Measurements from ENCODE around the gene SRRM5.

Gene SRRM5

DNA sequence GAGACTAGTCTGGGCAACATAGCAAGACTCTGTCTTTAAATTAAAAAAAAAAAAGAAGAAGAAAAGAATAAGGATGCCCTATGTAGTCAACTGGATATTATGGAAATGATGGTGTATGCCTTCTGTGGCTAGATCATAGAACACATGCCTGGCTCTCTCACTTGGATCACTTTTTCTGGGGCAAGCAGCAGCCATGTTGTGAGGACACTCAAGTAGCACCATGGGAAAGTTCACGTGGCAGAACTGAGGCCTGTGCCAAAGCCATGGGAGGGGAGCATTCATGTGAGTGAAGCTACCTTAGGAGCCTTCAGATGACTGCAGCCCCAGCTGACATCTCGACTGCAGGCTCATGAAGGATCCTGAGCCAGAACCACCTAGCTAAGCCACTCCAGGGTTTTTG lies 46.1 kb downstream of the SRRM5 start:
- DNase-seq: peak in 1 of 10 donors; percentile 5
- intact Hi-C loops (cut with DNase I): no loop called here

DNA sequence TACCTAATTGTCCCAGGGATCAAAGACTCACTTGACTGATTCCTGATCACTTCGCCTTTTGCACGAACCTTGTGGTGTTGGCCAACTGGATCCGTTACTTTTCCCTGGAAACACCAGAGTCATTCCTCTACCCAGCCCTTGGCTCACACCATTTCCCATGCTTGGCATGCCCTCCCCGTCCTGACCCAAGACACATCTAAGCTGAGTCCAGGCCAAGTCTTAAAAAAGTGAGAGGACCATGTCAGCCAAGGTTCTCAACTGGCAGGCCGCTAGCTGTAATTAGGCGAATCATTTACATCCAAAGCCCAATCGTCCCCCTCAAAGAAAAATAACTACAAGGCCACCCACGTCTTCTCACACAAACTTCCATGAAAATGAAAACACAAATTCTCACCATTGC lies 46.6 kb downstream of the SRRM5 start:
- intact Hi-C loops (cut with DNase I): no loop called here
- no peak for DNase-seq

DNA sequence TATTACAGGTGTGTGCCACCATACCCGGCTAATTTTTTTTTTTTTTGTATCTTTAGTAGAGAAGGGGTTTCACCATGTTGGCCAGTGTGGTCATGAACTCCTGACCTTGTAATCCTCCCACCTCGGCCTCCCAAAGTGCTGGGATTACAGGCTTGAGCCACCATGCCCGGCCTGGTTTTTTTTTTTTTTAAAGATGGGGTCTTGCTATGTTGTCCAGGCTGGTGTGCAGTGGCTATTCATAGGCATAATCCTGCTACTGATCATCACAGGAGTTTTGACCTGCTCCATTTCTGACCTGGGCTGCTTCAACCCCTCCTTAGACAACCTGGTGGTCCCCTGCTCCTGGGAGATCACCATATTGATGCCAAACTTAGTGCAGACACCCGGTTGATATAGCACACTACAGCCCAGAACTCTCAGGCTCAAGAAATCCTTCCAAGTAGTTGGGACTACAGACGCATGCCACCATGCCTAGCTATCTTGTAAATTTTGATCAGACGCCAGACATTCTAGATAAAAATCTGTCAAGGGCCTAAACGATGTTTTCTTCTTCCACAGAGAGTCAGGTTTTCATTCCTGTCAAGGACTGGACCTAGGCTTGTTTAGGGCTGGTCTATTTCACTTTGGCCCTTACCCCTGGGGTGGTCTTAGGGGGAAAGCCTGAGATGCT lies 48.5 kb downstream of the SRRM5 start:
- intact Hi-C loops (cut with DNase I): loop anchor here (10.0 kb wide), 1 partner anchor 94 kb away; the partner anchor contains the start of gene SMG9

DNA sequence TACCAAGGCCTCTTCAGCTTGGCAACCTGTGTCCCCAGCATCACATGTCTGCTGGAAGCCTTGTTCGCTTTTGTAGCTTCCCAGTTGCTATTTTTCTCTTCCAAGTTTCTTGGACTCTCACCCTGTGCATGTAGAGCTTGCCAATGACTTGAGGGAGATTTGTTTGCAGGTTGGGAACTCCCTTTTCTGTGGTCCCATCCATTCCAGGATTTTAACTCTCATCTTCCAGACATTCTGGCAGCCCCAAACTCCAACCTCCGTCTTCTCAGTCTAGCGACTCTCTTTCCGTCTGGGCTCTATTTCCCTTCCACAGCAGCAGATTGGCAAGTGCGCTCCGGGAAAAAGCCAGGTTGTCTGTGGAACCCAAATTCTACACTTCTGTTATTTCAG lies 49.1 kb downstream of the SRRM5 start:
- intact Hi-C loops (cut with DNase I): loop anchor here (10.0 kb wide), 1 partner anchor 94 kb away; the partner anchor contains the start of gene SMG9
- DNase-seq: peak in 1 of 10 donors; percentile 39

More for the DNA sequence above, 48.5 kb downstream of the SRRM5 start:
- peak in 1 of 10 donors; percentile 5 for DNase-seq

DNA sequence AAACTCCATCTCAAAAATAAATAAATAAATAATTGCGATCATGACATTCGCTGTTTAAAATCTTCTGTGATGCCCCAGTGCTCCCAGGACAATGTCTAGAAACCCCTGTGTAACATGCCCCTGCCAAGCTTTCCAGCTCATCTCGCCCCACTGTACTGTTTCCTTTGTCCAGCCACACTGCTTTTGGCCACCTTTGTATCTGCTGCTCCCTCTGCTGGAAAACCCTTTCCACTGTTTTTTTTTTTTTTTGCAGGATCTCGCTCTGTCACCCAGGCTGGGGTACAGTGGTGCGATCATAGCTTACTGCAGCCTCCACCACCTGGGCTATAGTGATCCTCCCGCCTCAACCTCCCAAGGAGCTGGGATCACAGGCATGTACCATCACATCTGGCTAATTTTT lies 50.6 kb downstream of the SRRM5 start:
- DNase-seq: peak in 1 of 10 donors; percentile 46
- intact Hi-C loops (cut with DNase I): loop anchor here (10.0 kb wide), 1 partner anchor 92 kb away; the partner anchor contains the start of gene SMG9

DNA sequence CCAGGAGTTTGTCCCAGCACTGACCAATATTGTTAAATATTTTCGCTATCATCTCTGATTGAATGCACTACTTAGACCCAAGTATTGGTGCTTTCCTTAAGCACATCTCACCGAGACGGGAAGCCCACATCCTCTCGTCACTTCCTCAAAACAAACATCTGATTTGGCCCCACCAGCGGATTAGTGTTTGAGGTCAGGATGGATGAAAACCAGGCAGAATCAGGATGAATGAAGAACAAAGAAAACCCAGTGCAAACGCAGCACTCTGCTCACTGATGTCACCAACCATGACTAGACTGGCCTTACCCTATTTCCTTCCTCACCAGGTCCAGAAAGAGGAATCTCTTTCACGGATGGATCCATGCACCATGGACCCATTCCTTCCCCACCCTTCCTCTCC lies 52.1 kb downstream of the SRRM5 start:
- peak in 1 of 10 donors; percentile 0 for DNase-seq
- intact Hi-C loops (cut with DNase I): loop anchor here (10.0 kb wide), 1 partner anchor 91 kb away; the partner anchor contains the start of gene SMG9
